Measurements from ENCODE around the gene RRAS2.

DNA sequence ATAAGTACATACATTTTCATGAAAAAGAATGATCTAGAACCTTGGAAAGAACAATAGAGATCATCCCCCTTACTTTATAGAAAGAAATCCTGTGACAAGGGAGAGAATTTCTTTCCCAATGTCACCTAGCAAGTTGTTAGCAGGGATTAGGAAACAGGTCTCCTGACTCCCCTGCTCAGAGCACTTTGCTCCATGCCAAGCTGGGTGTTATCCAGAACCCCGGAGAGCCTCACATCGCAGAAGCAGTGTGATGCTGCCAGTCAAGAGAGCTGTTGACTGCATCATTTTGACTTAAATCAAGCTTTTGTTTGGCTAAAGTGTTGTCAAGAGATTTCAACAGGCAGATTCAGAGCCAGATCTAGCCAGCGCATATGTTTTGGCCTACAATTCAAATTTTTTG is 3.6 kb upstream of the RRAS2 start:
- TF ChIP-seq, protein P1, sequence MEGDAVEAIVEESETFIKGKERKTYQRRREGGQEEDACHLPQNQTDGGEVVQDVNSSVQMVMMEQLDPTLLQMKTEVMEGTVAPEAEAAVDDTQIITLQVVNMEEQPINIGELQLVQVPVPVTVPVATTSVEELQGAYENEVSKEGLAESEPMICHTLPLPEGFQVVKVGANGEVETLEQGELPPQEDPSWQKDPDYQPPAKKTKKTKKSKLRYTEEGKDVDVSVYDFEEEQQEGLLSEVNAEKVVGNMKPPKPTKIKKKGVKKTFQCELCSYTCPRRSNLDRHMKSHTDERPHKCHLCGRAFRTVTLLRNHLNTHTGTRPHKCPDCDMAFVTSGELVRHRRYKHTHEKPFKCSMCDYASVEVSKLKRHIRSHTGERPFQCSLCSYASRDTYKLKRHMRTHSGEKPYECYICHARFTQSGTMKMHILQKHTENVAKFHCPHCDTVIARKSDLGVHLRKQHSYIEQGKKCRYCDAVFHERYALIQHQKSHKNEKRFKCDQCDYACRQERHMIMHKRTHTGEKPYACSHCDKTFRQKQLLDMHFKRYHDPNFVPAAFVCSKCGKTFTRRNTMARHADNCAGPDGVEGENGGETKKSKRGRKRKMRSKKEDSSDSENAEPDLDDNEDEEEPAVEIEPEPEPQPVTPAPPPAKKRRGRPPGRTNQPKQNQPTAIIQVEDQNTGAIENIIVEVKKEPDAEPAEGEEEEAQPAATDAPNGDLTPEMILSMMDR (IDR thresholded peaks at IDR 0.05) = no peak
- TF ChIP-seq POLR2AphosphoS5 (IDR thresholded peaks at IDR 0.05) (no peak), POLR2A (IDR thresholded peaks at IDR 0.05) (no peak), EP300 (IDR thresholded peaks at IDR 0.05; ENCODE audit: low read depth) (no peak)

All from transverse colon (tissue), 4 donors.